Caco-2 (cell line): ENCODE measurements around the gene BCKDK. TPM values are rescaled to one million over a fixed set of nuclear protein-coding genes. Genes with fewer than 3 reads are reported as not detected.

Experiments used
- BruUV-seq: library from RNA; stranded (reverse); fragments of 400-500 nt; replicated peaks from 2 replicates; lab custom pipeline; 2021; lab: Mats Ljungman, UMichigan
- CTCF ChIA-PET: fragments of 300-600 bp; sonication (Branson Sonifier 250); formaldehyde crosslinking; loops from one replicate; lab custom pipeline; 2022; ENCODE audit warnings: antibody characterized with exemption; lab: Charles Lee
- POLR2A ChIA-PET: fragments of 300-600 bp; sonication (Branson Sonifier 250); formaldehyde crosslinking; loops from one replicate; lab custom pipeline; 2022; ENCODE audit warnings: antibody characterized with exemption; lab: Charles Lee
- DNase-seq, 2 experiments: peaks; one replicate each; pipeline versions ENCODE4 v3.0.0 to v3.0.0-alpha.2; 2020 to 2022
- H3K27me3 ChIP-seq: replicated peaks from 2 replicates; pipeline ENCODE4 v1.6.0; 2011; ENCODE audit warnings: low read length; ENCODE audit not compliant: control insufficient read depth, insufficient read depth
- H3K36me3 ChIP-seq: 2 replicates; pipeline ENCODE4 v1.5.1; 2011; ENCODE audit warnings: low read length; ENCODE audit not compliant: control insufficient read depth, insufficient read depth
- H3K4me1 ChIP-seq: fragments of 250-450 bp; sonication (Bioruptor Pico); 2 replicates; pipeline ENCODE4 v1.5.1; 2020; ENCODE audit warnings: mild to moderate bottlenecking
- H3K4me3 ChIP-seq: 2 replicates; pipeline ENCODE4 v1.5.1; 2011; ENCODE audit warnings: low read depth, mild to moderate bottlenecking, control low read depth, low read length
- H3K9me3 ChIP-seq: fragments of 250-450 bp; sonication (Bioruptor Pico); 2 replicates; pipeline ENCODE4 v1.5.1; 2020; ENCODE audit warnings: mild to moderate bottlenecking, moderate library complexity
- H3K27ac Mint-ChIP-seq: one replicate; pipeline ENCODE4 v1.8.0; 2022; ENCODE audit warnings: mixed read lengths; ENCODE audit not compliant: unreplicated experiment
- H3K27me3 Mint-ChIP-seq: one replicate; pipeline ENCODE4 v1.8.0; 2022; ENCODE audit warnings: mixed read lengths; ENCODE audit not compliant: insufficient read depth, unreplicated experiment
- H3K36me3 Mint-ChIP-seq: one replicate; pipeline ENCODE4 v1.8.0; 2022; ENCODE audit warnings: mild to moderate bottlenecking, mixed read lengths; ENCODE audit not compliant: insufficient read depth, unreplicated experiment
- H3K4me1 Mint-ChIP-seq: one replicate; pipeline ENCODE4 v1.8.0; 2022; ENCODE audit warnings: low read depth, mixed read lengths; ENCODE audit not compliant: unreplicated experiment
- H3K4me3 Mint-ChIP-seq: one replicate; pipeline ENCODE4 v1.8.0; 2022; ENCODE audit warnings: mild to moderate bottlenecking, moderate library complexity, mixed read lengths; ENCODE audit not compliant: unreplicated experiment
- H3K9me3 Mint-ChIP-seq: one replicate; pipeline ENCODE4 v1.8.0; 2022; ENCODE audit warnings: mixed read lengths; ENCODE audit not compliant: unreplicated experiment
- CTCF ChIP-seq, 2 experiments: fragments of 200-600 bp in 1 of 2; IDR thresholded peaks; 1 replicate in 1 of 2; 2 replicates in 1 of 2; pipeline versions ENCODE4 v1.5.1 to v1.8.0; 2011 to 2022; ENCODE audit warnings: antibody characterized with exemption in 1 of 2, control low read depth in 1 of 2, inconsistent platforms in 1 of 2, low read depth in 1 of 2, low read length in 1 of 2, mild to moderate bottlenecking in 1 of 2, moderate library complexity in 1 of 2; ENCODE audit not compliant: insufficient read depth in 1 of 2, severe bottlenecking in 1 of 2, unreplicated experiment in 1 of 2
- intact Hi-C: fragments of 100-400 bp; cut with micrococcal nuclease; formaldehyde crosslinking; loops from one replicate; pipeline ENCODE4 v1.10.0; 2022; ENCODE audit not compliant: unreplicated experiment
- total RNA-seq: library from RNA; stranded (reverse); gene quantifications from 2 replicates; pipeline ENCODE4 v1.2.3, GENCODE V29; 2022

The BCKDK gene
- total RNA-seq, 1 experiment from 2014 or later: 34.1 TPM

GRCh38 chr16:31061813-31062440 lies 46.3 kb upstream of the BCKDK start:
- no peaks in the 10 kb centered on the region for H3K27me3 ChIP-seq
- H3K4me1 ChIP-seq: no peaks in the 10 kb centered on the region
- H3K36me3 Mint-ChIP-seq: peaks cover 31% of the 10 kb centered on the region
- H3K27ac Mint-ChIP-seq: no peak overlapping the region
- ChIA-PET CTCF (no interaction called here), POLR2A (no interaction called here)
- H3K27me3 Mint-ChIP-seq: no peaks in the 10 kb centered on the region
- DNase-seq: no peak
- no peak for TF ChIP-seq CTCF (IDR thresholded peaks at IDR 0.05; ENCODE audit: insufficient read depth in 1 of 2, low read depth in 1 of 2, low read length in 1 of 2, severe bottlenecking in 1 of 2, unreplicated experiment in 1 of 2)
- H3K9me3 ChIP-seq: no peaks in the 10 kb centered on the region
- H3K4me3 Mint-ChIP-seq: no peak overlapping the region
- no TSS peak for BruUV-seq
- intact Hi-C loops: no loop called here
- no peaks in the 10 kb centered on the region for H3K4me1 Mint-ChIP-seq
- H3K9me3 Mint-ChIP-seq: no peaks in the 10 kb centered on the region
- H3K4me3 ChIP-seq: no peak overlapping the region
- no peaks in the 10 kb centered on the region for H3K36me3 ChIP-seq

GRCh38 chr16:31063495-31063842 lies 44.7 kb upstream of the BCKDK start:
- no TSS peak for BruUV-seq
- no peaks in the 10 kb centered on the region for H3K36me3 ChIP-seq
- intact Hi-C loops: no loop called here
- no peak for DNase-seq
- H3K9me3 ChIP-seq: no peaks in the 10 kb centered on the region
- ChIA-PET CTCF (no interaction called here), POLR2A (no interaction called here)
- TF ChIP-seq CTCF (IDR thresholded peaks at IDR 0.05; ENCODE audit: insufficient read depth in 1 of 2, low read depth in 1 of 2, low read length in 1 of 2, severe bottlenecking in 1 of 2, unreplicated experiment in 1 of 2): no peak
- Mint-ChIP-seq H3K36me3 (peaks cover 31% of the 10 kb centered on the region), H3K27ac (no peak overlapping the region), H3K4me1 (no peaks in the 10 kb centered on the region), H3K4me3 (no peak overlapping the region), H3K9me3 (no peaks in the 10 kb centered on the region), H3K27me3 (no peaks in the 10 kb centered on the region)
- H3K4me1 ChIP-seq: no peaks in the 10 kb centered on the region
- no peaks in the 10 kb centered on the region for H3K27me3 ChIP-seq
- no peak overlapping the region for H3K4me3 ChIP-seq

GRCh38 chr16:31063843-31064611 lies 44.2 kb upstream of the BCKDK start:
- Histone ChIP-seq H3K9me3 (no peaks in the 10 kb centered on the region), H3K27me3 (no peaks in the 10 kb centered on the region), H3K4me1 (no peaks in the 10 kb centered on the region), H3K36me3 (no peaks in the 10 kb centered on the region), H3K4me3 (no peak overlapping the region)
- Mint-ChIP-seq H3K4me1 (no peaks in the 10 kb centered on the region), H3K9me3 (no peaks in the 10 kb centered on the region), H3K27ac (no peak overlapping the region), H3K27me3 (no peaks in the 10 kb centered on the region), H3K4me3 (no peak overlapping the region), H3K36me3 (peaks cover 31% of the 10 kb centered on the region)
- no TSS peak for BruUV-seq
- ChIA-PET CTCF (no interaction called here), POLR2A (no interaction called here)
- TF ChIP-seq CTCF (IDR thresholded peaks at IDR 0.05; ENCODE audit: insufficient read depth in 1 of 2, low read depth in 1 of 2, low read length in 1 of 2, severe bottlenecking in 1 of 2, unreplicated experiment in 1 of 2): no peak
- DNase-seq: no peak
- intact Hi-C loops: no loop called here
